SK-N-SH treated with all-trans-retinoic acid at 6 μM for 48 hours (cell line): ENCODE results near the gene OLA1.

Experiments used
- ATAC-seq: fragments of 200-7000 bp; cut with Tn5 transposase; 3 replicates; pipeline ENCODE4 v1.9.1; 2020; ENCODE audit warnings: mild to moderate bottlenecking, moderate library complexity
- ARNTL ChIP-seq: fragments of 450-650 bp; formaldehyde crosslinking; IDR thresholded peaks from 2 replicates; pipeline ENCODE4 v1.5.0; 2020; ENCODE audit warnings: low read depth, mild to moderate bottlenecking, moderate library complexity, borderline replicate concordance
- CREB5 ChIP-seq: fragments of 250-450 bp; sonication (Bioruptor Pico); IDR thresholded peaks from 2 replicates; pipeline ENCODE4 v1.5.1; 2020; ENCODE audit warnings: low read depth, mild to moderate bottlenecking, moderate library complexity
- CSDC2 ChIP-seq: fragments of 250-450 bp; sonication (Bioruptor Pico); IDR thresholded peaks from 2 replicates; pipeline ENCODE4 v1.5.0; 2020; ENCODE audit warnings: mild to moderate bottlenecking, moderate library complexity
- ESRRG ChIP-seq: fragments of 250-450 bp; sonication (Bioruptor Pico); IDR thresholded peaks from 2 replicates; pipeline ENCODE4 v1.6.1; 2021; ENCODE audit warnings: mild to moderate bottlenecking
- GLIS3 ChIP-seq: fragments of 250-450 bp; sonication (Bioruptor Pico); IDR thresholded peaks from 2 replicates; pipeline ENCODE4 v1.5.0; 2020; ENCODE audit warnings: mild to moderate bottlenecking, moderate library complexity
- ISL1 ChIP-seq: fragments of 250-450 bp; sonication (Bioruptor Pico); IDR thresholded peaks from 2 replicates; pipeline ENCODE4 v2.1.2; 2022; ENCODE audit warnings: mild to moderate bottlenecking, moderate library complexity
- OSR1 ChIP-seq: fragments of 250-450 bp; sonication (Bioruptor Pico); IDR thresholded peaks from 2 replicates; pipeline ENCODE4 v1.8.0; 2022; ENCODE audit warnings: moderate library complexity, mild to moderate bottlenecking, inconsistent platforms
- PPARA ChIP-seq: fragments of 250-450 bp; sonication (Bioruptor Pico); IDR thresholded peaks from 2 replicates; pipeline ENCODE4 v1.5.0; 2020; ENCODE audit warnings: mild to moderate bottlenecking, borderline replicate concordance
- RARB ChIP-seq: fragments of 250-450 bp; sonication (Bioruptor Pico); IDR thresholded peaks from 2 replicates; pipeline ENCODE4 v1.8.0; 2021; ENCODE audit warnings: mild to moderate bottlenecking, moderate library complexity
- SNAI2 ChIP-seq: fragments of 250-450 bp; sonication (Bioruptor Pico); IDR thresholded peaks from 2 replicates; pipeline ENCODE4 v1.5.0; 2020; ENCODE audit warnings: mild to moderate bottlenecking, moderate library complexity
- TCF4 ChIP-seq: fragments of 250-450 bp; sonication (Bioruptor Pico); IDR thresholded peaks from 2 replicates; pipeline ENCODE4 v1.8.0; 2021; ENCODE audit warnings: mild to moderate bottlenecking, moderate library complexity, borderline replicate concordance
- TOX ChIP-seq: fragments of 250-450 bp; sonication (Bioruptor Pico); IDR thresholded peaks from 2 replicates; pipeline ENCODE4 v1.8.0; 2021; ENCODE audit warnings: mild to moderate bottlenecking, moderate library complexity, borderline replicate concordance
- ZC3H10 ChIP-seq: fragments of 250-450 bp; sonication (Bioruptor Pico); IDR thresholded peaks from 2 replicates; pipeline ENCODE4 v1.5.1; 2021; ENCODE audit warnings: mild to moderate bottlenecking, moderate library complexity
- ZFP3 ChIP-seq: fragments of 250-450 bp; sonication (Bioruptor Pico); IDR thresholded peaks from 2 replicates; pipeline ENCODE4 v1.5.0; 2020; ENCODE audit warnings: mild to moderate bottlenecking, moderate library complexity
- ZFP30 ChIP-seq: fragments of 450-650 bp; formaldehyde crosslinking; IDR thresholded peaks from 2 replicates; pipeline ENCODE4 v1.5.0; 2022; ENCODE audit warnings: mild to moderate bottlenecking, moderate library complexity
- ZNF565 ChIP-seq: fragments of 450-650 bp; formaldehyde crosslinking; conservative IDR thresholded peaks from 2 replicates; pipeline ENCODE4 v1.5.0; 2020; ENCODE audit warnings: low read depth, mild to moderate bottlenecking, moderate library complexity
- ZNF70 ChIP-seq: fragments of 450-650 bp; formaldehyde crosslinking; IDR thresholded peaks from 2 replicates; pipeline ENCODE4 v1.5.0; 2020; ENCODE audit warnings: mild to moderate bottlenecking, moderate library complexity
- ZNF8 ChIP-seq: fragments of 450-650 bp; formaldehyde crosslinking; IDR thresholded peaks from 2 replicates; pipeline ENCODE4 v1.5.0; 2020; ENCODE audit warnings: mild to moderate bottlenecking, moderate library complexity
- TF ChIP-seq, protein P1 (sequence below): fragments of 250-450 bp; sonication (Bioruptor Pico); IDR thresholded peaks from 2 replicates; pipeline ENCODE4 v1.5.1; 2021; ENCODE audit warnings: mild to moderate bottlenecking, moderate library complexity
- TF ChIP-seq, protein P2 (sequence below): fragments of 250-450 bp; sonication (Bioruptor Pico); IDR thresholded peaks from 2 replicates; pipeline ENCODE4 v1.8.0; 2020; ENCODE audit warnings: mild to moderate bottlenecking, moderate library complexity, borderline replicate concordance
- TF ChIP-seq, protein P3 (sequence below): fragments of 250-450 bp; sonication (Bioruptor Pico); IDR thresholded peaks from 2 replicates; pipeline ENCODE4 v1.5.0; 2020; ENCODE audit warnings: mild to moderate bottlenecking, moderate library complexity

The OLA1 gene

GRCh38 chr2:174172802-174173355 is 75.5 kb downstream of the OLA1 start:
- TF ChIP-seq RARB (CRISPR knock-in tag) (no peak), TOX (no peak), ZFP3 (CRISPR knock-in tag) (no peak), ZC3H10 (CRISPR knock-in tag) (no peak)
- ATAC-seq = no peak

DNA sequence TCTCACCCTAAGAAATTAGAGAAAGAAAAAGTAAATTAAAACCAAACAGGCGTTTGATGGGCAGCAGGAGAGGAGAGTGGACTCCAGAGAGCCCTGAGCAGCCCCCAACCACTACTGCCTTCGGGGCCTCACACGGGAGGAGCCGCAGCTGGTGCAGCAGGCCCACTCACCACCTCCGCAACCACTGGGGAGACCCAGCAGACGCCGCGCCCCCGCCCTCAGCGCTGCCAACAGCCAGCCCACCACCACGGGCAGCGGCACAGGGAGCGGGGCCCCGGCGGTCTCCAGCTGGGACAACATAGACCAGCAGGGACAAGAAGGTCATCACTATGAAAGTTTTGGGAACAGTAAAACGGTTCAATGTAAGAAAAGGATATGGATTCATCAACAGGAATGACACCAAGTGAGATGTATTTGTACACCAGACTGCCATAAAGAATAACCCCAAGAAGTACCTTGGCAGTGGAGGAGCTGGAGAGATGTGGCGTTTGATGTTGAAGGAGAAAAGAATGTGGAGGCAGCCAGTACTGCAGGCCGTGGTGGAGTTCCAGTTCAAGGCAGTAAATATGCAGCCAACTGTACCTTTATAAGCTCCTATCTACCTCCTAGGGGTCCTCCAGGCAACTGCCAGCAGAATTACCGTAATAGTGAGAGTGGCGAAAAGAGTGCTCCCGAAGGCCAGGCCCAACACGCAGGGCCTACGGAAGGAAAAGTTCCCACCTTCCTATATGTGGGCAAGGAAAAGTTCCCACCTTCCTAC is 76.5 kb downstream of the OLA1 start:
- TF ChIP-seq CSDC2 (no peak), OSR1 (CRISPR knock-in tag) (no peak), ISL1 (CRISPR knock-in tag) (no peak), PPARA (CRISPR knock-in tag) (no peak), ZNF70 (CRISPR knock-in tag) (no peak), ZC3H10 (CRISPR knock-in tag) (no peak), ZNF565 (CRISPR knock-in tag) (no peak)
- TF ChIP-seq, protein P1, sequence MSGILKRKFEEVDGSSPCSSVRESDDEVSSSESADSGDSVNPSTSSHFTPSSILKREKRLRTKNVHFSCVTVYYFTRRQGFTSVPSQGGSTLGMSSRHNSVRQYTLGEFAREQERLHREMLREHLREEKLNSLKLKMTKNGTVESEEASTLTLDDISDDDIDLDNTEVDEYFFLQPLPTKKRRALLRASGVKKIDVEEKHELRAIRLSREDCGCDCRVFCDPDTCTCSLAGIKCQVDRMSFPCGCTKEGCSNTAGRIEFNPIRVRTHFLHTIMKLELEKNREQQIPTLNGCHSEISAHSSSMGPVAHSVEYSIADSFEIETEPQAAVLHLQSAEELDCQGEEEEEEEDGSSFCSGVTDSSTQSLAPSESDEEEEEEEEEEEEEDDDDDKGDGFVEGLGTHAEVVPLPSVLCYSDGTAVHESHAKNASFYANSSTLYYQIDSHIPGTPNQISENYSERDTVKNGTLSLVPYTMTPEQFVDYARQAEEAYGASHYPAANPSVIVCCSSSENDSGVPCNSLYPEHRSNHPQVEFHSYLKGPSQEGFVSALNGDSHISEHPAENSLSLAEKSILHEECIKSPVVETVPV (CRISPR knock-in tag) = no peak
- TF ChIP-seq, all 23 proteins: peak for 0
- no peak for ATAC-seq

- no peak for ATAC-seq
- TF ChIP-seq ZC3H10 (CRISPR knock-in tag) (no peak), OSR1 (CRISPR knock-in tag) (no peak), PPARA (CRISPR knock-in tag) (no peak), TCF4 (CRISPR knock-in tag) (no peak), ZNF565 (CRISPR knock-in tag) (no peak), GLIS3 (CRISPR knock-in tag) (no peak), ESRRG (CRISPR knock-in tag) (no peak), ZNF8 (CRISPR knock-in tag) (no peak), ZFP3 (CRISPR knock-in tag) (no peak), TOX (no peak), ISL1 (CRISPR knock-in tag) (no peak), CREB5 (CRISPR knock-in tag) (no peak), SNAI2 (CRISPR knock-in tag) (no peak), ARNTL (CRISPR knock-in tag) (no peak), RARB (CRISPR knock-in tag) (no peak), ZFP30 (CRISPR knock-in tag) (no peak)
- TF ChIP-seq, protein P2, sequence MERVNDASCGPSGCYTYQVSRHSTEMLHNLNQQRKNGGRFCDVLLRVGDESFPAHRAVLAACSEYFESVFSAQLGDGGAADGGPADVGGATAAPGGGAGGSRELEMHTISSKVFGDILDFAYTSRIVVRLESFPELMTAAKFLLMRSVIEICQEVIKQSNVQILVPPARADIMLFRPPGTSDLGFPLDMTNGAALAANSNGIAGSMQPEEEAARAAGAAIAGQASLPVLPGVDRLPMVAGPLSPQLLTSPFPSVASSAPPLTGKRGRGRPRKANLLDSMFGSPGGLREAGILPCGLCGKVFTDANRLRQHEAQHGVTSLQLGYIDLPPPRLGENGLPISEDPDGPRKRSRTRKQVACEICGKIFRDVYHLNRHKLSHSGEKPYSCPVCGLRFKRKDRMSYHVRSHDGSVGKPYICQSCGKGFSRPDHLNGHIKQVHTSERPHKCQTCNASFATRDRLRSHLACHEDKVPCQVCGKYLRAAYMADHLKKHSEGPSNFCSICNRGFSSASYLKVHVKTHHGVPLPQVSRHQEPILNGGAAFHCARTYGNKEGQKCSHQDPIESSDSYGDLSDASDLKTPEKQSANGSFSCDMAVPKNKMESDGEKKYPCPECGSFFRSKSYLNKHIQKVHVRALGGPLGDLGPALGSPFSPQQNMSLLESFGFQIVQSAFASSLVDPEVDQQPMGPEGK (CRISPR knock-in tag) = no peak
- TF ChIP-seq, protein P3, sequence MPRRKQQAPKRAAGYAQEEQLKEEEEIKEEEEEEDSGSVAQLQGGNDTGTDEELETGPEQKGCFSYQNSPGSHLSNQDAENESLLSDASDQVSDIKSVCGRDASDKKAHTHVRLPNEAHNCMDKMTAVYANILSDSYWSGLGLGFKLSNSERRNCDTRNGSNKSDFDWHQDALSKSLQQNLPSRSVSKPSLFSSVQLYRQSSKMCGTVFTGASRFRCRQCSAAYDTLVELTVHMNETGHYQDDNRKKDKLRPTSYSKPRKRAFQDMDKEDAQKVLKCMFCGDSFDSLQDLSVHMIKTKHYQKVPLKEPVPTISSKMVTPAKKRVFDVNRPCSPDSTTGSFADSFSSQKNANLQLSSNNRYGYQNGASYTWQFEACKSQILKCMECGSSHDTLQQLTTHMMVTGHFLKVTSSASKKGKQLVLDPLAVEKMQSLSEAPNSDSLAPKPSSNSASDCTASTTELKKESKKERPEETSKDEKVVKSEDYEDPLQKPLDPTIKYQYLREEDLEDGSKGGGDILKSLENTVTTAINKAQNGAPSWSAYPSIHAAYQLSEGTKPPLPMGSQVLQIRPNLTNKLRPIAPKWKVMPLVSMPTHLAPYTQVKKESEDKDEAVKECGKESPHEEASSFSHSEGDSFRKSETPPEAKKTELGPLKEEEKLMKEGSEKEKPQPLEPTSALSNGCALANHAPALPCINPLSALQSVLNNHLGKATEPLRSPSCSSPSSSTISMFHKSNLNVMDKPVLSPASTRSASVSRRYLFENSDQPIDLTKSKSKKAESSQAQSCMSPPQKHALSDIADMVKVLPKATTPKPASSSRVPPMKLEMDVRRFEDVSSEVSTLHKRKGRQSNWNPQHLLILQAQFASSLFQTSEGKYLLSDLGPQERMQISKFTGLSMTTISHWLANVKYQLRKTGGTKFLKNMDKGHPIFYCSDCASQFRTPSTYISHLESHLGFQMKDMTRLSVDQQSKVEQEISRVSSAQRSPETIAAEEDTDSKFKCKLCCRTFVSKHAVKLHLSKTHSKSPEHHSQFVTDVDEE (CRISPR knock-in tag) = no peak
These were observed 79.0 kb downstream of the OLA1 start for GRCh38 chr2:174169372-174169771.

- no peak for ATAC-seq
- TF ChIP-seq TCF4 (CRISPR knock-in tag) (no peak), ZC3H10 (CRISPR knock-in tag) (no peak), ARNTL (CRISPR knock-in tag) (no peak), ESRRG (CRISPR knock-in tag) (no peak), ZNF70 (CRISPR knock-in tag) (no peak), ZNF565 (CRISPR knock-in tag) (no peak)
- TF ChIP-seq, protein P2 (CRISPR knock-in tag) = no peak
- TF ChIP-seq, protein P1 (CRISPR knock-in tag) = no peak
These were observed 82.1 kb downstream of the OLA1 start for GRCh38 chr2:174166261-174166660.
